Activated T-helper 2 cell treated with anti-CD3 and anti-CD28 coated beads, Interferon-gamma antibody, Interleukin-2, Interleukin-4, amounts not matched to agents 10 μg/mL and 5 μg/mL and 100 μg/mL, durations not matched to agents 14 hours and 24 hours and 36 hours (primary cell): ENCODE data around the gene ISX. TPM values are rescaled to one million over a fixed set of nuclear protein-coding genes. Genes with fewer than 3 reads are reported as not detected.

Source experiments
- DNase-seq: peaks from one replicate; pipeline ENCODE4 v3.0.0; 2021; ENCODE audit warnings: low spot score
- H3K27ac Mint-ChIP-seq: one replicate; pipeline ENCODE4 v1.8.0; 2021; ENCODE audit warnings: mixed read lengths
- H3K27me3 Mint-ChIP-seq: one replicate; pipeline ENCODE4 v1.8.0; 2021; ENCODE audit warnings: low read depth, mixed read lengths
- H3K36me3 Mint-ChIP-seq: one replicate; pipeline ENCODE4 v1.8.0; 2021; ENCODE audit warnings: low read depth, mixed read lengths
- H3K4me1 Mint-ChIP-seq: one replicate; pipeline ENCODE4 v1.8.0; 2021; ENCODE audit warnings: low read depth, mixed read lengths
- H3K4me3 Mint-ChIP-seq: one replicate; pipeline ENCODE4 v1.8.0; 2021; ENCODE audit warnings: low read depth, mild to moderate bottlenecking, moderate library complexity, mixed read lengths
- H3K9me3 Mint-ChIP-seq: one replicate; pipeline ENCODE4 v1.8.0; 2021; ENCODE audit warnings: mixed read lengths
- intact Hi-C: fragments of 100-400 bp; cut with micrococcal nuclease; formaldehyde crosslinking; loops from one replicate; pipeline ENCODE4 v1.15.1; 2023
- total RNA-seq: library from RNA; stranded (reverse); gene quantifications from 2 replicates; pipeline ENCODE4 v1.2.3, GENCODE V29; 2022

Gene ISX
- total RNA-seq, 1 donor from 2014 or later = not detected

GRCh38 chr22:35098921-35099320, 33.0 kb downstream of the ISX start:
- peaks cover 2% of the 10 kb centered on the region for H3K27me3 Mint-ChIP-seq
- H3K9me3 Mint-ChIP-seq = no peaks in the 10 kb centered on the region
- no peaks in the 10 kb centered on the region for H3K36me3 Mint-ChIP-seq
- no peak overlapping the region for H3K27ac Mint-ChIP-seq
- no peaks in the 10 kb centered on the region for H3K4me1 Mint-ChIP-seq
- intact Hi-C loops = no loop called here
- no peak overlapping the region for H3K4me3 Mint-ChIP-seq
- no peak for DNase-seq

- H3K27me3 Mint-ChIP-seq = peaks cover 2% of the 10 kb centered on the region
- no peak overlapping the region for H3K27ac Mint-ChIP-seq
- intact Hi-C loops = no loop called here
- no peak overlapping the region for H3K4me3 Mint-ChIP-seq
- no peak for DNase-seq
- H3K36me3 Mint-ChIP-seq = no peaks in the 10 kb centered on the region
- H3K4me1 Mint-ChIP-seq = no peaks in the 10 kb centered on the region
- no peaks in the 10 kb centered on the region for H3K9me3 Mint-ChIP-seq
Observed at GRCh38 chr22:35099883-35100282, 33.9 kb downstream of the ISX start.

GRCh38 chr22:35102663-35103062, 36.7 kb downstream of the ISX start:
- Mint-ChIP-seq H3K4me1 (no peaks in the 10 kb centered on the region), H3K27ac (no peak overlapping the region), H3K9me3 (no peaks in the 10 kb centered on the region), H3K36me3 (no peaks in the 10 kb centered on the region), H3K27me3 (peaks cover 5% of the 10 kb centered on the region), H3K4me3 (no peak overlapping the region)
- no peak for DNase-seq
- intact Hi-C loops = no loop called here

- no peaks in the 10 kb centered on the region for H3K4me1 Mint-ChIP-seq
- no peaks in the 10 kb centered on the region for H3K9me3 Mint-ChIP-seq
- H3K27me3 Mint-ChIP-seq = peaks cover 5% of the 10 kb centered on the region
- no peak for DNase-seq
- intact Hi-C loops = no loop called here
- H3K4me3 Mint-ChIP-seq = no peak overlapping the region
- H3K36me3 Mint-ChIP-seq = no peaks in the 10 kb centered on the region
- no peak overlapping the region for H3K27ac Mint-ChIP-seq
Observed at GRCh38 chr22:35103761-35104160, 37.8 kb downstream of the ISX start.

GRCh38 chr22:35104491-35104890, 38.5 kb downstream of the ISX start:
- peaks cover 5% of the 10 kb centered on the region for H3K27me3 Mint-ChIP-seq
- no peak for DNase-seq
- no peaks in the 10 kb centered on the region for H3K9me3 Mint-ChIP-seq
- H3K27ac Mint-ChIP-seq = no peak overlapping the region
- H3K4me1 Mint-ChIP-seq = no peaks in the 10 kb centered on the region
- no peaks in the 10 kb centered on the region for H3K36me3 Mint-ChIP-seq
- H3K4me3 Mint-ChIP-seq = no peak overlapping the region
- intact Hi-C loops = no loop called here

GRCh38 chr22:35109616-35110015, 43.7 kb downstream of the ISX start:
- Mint-ChIP-seq H3K4me1 (no peaks in the 10 kb centered on the region), H3K9me3 (no peaks in the 10 kb centered on the region), H3K27me3 (peaks cover 4% of the 10 kb centered on the region), H3K27ac (no peak overlapping the region), H3K36me3 (no peaks in the 10 kb centered on the region), H3K4me3 (no peak overlapping the region)
- intact Hi-C loops = no loop called here
- no peak for DNase-seq

GRCh38 chr22:35111244-35111643, 45.3 kb downstream of the ISX start:
- no peaks in the 10 kb centered on the region for H3K9me3 Mint-ChIP-seq
- no peak for DNase-seq
- no peak overlapping the region for H3K4me3 Mint-ChIP-seq
- H3K36me3 Mint-ChIP-seq = no peaks in the 10 kb centered on the region
- no peaks in the 10 kb centered on the region for H3K4me1 Mint-ChIP-seq
- H3K27me3 Mint-ChIP-seq = peaks cover 1% of the 10 kb centered on the region
- intact Hi-C loops = no loop called here
- no peak overlapping the region for H3K27ac Mint-ChIP-seq

GRCh38 chr22:35113341-35113740, 47.4 kb downstream of the ISX start:
- Mint-ChIP-seq H3K27me3 (peaks cover 1% of the 10 kb centered on the region), H3K9me3 (no peaks in the 10 kb centered on the region), H3K36me3 (no peaks in the 10 kb centered on the region), H3K4me3 (no peak overlapping the region), H3K4me1 (no peaks in the 10 kb centered on the region), H3K27ac (no peak overlapping the region)
- no peak for DNase-seq
- intact Hi-C loops = no loop called here

GRCh38 chr22:35114131-35114980, 48.4 kb downstream of the ISX start:
- no peaks in the 10 kb centered on the region for H3K4me1 Mint-ChIP-seq
- intact Hi-C loops = no loop called here
- no peak for DNase-seq
- no peak overlapping the region for H3K4me3 Mint-ChIP-seq
- no peak overlapping the region for H3K27ac Mint-ChIP-seq
- H3K9me3 Mint-ChIP-seq = no peaks in the 10 kb centered on the region
- H3K27me3 Mint-ChIP-seq = peaks cover 1% of the 10 kb centered on the region
- H3K36me3 Mint-ChIP-seq = no peaks in the 10 kb centered on the region

- Mint-ChIP-seq H3K27me3 (peaks cover under 1% of the 10 kb centered on the region), H3K27ac (no peak overlapping the region), H3K36me3 (no peaks in the 10 kb centered on the region), H3K9me3 (no peaks in the 10 kb centered on the region), H3K4me1 (no peaks in the 10 kb centered on the region), H3K4me3 (no peak overlapping the region)
- DNase-seq = no peak
- intact Hi-C loops = no loop called here
Observed at GRCh38 chr22:35115515-35115914, 49.6 kb downstream of the ISX start.

GRCh38 chr22:35116269-35116668, 50.3 kb downstream of the ISX start:
- Mint-ChIP-seq H3K27ac (no peak overlapping the region), H3K36me3 (no peaks in the 10 kb centered on the region), H3K4me1 (no peaks in the 10 kb centered on the region), H3K4me3 (no peak overlapping the region), H3K27me3 (no peaks in the 10 kb centered on the region), H3K9me3 (no peaks in the 10 kb centered on the region)
- intact Hi-C loops = no loop called here
- DNase-seq = no peak

- H3K9me3 Mint-ChIP-seq = no peaks in the 10 kb centered on the region
- no peak overlapping the region for H3K4me3 Mint-ChIP-seq
- H3K4me1 Mint-ChIP-seq = no peaks in the 10 kb centered on the region
- no peaks in the 10 kb centered on the region for H3K27me3 Mint-ChIP-seq
- no peaks in the 10 kb centered on the region for H3K36me3 Mint-ChIP-seq
- intact Hi-C loops = no loop called here
- H3K27ac Mint-ChIP-seq = no peak overlapping the region
- no peak for DNase-seq
Observed at GRCh38 chr22:35116817-35117216, 50.9 kb downstream of the ISX start.

- Mint-ChIP-seq H3K4me1 (no peaks in the 10 kb centered on the region), H3K27me3 (no peaks in the 10 kb centered on the region), H3K9me3 (no peaks in the 10 kb centered on the region), H3K4me3 (no peak overlapping the region), H3K27ac (no peak overlapping the region), H3K36me3 (no peaks in the 10 kb centered on the region)
- intact Hi-C loops = no loop called here
- no peak for DNase-seq
Observed at GRCh38 chr22:35119494-35119893, 53.5 kb downstream of the ISX start.
